ENCODE results near the gene CDC45.
A peak's percentile ranks its signal among the peaks of the same experiment; 100 is the strongest.

CDC45 gene

DNA sequence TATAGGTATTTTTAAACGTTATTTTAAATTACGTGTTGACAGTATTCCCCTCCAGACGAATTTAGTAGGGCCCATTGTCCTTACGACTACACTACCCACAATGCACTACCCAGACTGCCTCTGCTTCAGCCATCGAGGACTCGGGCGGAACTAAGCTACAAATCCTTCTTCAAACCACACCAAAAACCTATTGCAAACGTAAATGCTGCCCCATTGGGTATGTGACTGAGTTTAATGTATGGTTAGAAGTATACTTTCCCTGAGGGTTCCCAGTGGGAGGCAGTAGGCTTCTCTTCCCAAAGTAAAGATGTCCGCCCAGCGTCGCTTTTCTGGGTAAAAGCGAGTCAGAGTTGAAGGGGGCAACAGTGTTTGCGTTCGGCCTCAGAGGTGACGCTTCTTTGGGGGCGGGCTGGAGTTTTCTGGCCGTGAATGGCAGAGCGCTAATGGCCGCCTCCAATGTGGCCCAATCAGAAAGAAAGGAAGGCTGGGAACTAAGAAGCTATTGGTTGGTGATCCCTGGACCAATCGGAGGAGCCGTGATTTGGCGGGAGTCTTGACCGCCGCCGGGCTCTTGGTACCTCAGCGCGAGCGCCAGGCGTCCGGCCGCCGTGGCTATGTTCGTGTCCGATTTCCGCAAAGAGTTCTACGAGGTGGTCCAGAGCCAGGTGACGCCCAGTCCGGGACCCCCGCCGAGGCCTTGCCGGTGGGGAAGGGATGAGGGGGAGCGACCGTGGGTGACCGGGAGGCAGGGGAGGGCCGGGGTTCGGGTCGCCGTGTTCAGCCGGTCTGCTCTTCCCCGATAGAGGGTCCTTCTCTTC, at the start of gene CDC45 (continued):
- peak; percentile 59; the same call in 1 of the 2 replicates for TF ChIP-seq ZNF692 (tag by site-specific recombination; IDR thresholded peaks at IDR 0.05)
- TF ChIP-seq HOXC10 (CRISPR knock-in tag; IDR thresholded peaks at IDR 0.05) = no peak
- 0 out of 2 replicates have a peak, but pooled peaks have one; percentile 13 for TF ChIP-seq ZNF664 (tag by site-specific recombination; IDR thresholded peaks at IDR 0.05)
- no peak; the same call in 1 of the 2 replicates for TF ChIP-seq ZSCAN30 (tag by site-specific recombination; IDR thresholded peaks at IDR 0.05)
- no peak for TF ChIP-seq IKZF3 (tag by site-specific recombination; IDR thresholded peaks at IDR 0.05)
- no peak for TF ChIP-seq ZNF146 (tag by site-specific recombination; IDR thresholded peaks at IDR 0.05)
- no peak for TF ChIP-seq ZNF521 (tag by site-specific recombination; IDR thresholded peaks at IDR 0.05)
- no peak; the same call in 1 of the 2 replicates for TF ChIP-seq ATF2 (tag by site-specific recombination; IDR thresholded peaks at IDR 0.05; ENCODE audit: low read depth)
- TF ChIP-seq ZNF366 (tag by site-specific recombination; conservative IDR thresholded peaks at IDR 0.05) = no peak
- TF ChIP-seq, protein P1, sequence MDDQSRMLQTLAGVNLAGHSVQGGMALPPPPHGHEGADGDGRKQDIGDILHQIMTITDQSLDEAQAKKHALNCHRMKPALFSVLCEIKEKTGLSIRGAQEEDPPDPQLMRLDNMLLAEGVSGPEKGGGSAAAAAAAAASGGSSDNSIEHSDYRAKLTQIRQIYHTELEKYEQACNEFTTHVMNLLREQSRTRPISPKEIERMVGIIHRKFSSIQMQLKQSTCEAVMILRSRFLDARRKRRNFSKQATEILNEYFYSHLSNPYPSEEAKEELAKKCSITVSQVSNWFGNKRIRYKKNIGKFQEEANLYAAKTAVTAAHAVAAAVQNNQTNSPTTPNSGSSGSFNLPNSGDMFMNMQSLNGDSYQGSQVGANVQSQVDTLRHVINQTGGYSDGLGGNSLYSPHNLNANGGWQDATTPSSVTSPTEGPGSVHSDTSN (CRISPR knock-in tag; IDR thresholded peaks at IDR 0.05) = no peak
- TF ChIP-seq ZNF138 (tag by site-specific recombination; IDR thresholded peaks at IDR 0.05; ENCODE audit: borderline replicate concordance) = no peak
- TF ChIP-seq KLF16 (tag by site-specific recombination; IDR thresholded peaks at IDR 0.05) = peak; percentile 21
- TF ChIP-seq, protein P2, sequence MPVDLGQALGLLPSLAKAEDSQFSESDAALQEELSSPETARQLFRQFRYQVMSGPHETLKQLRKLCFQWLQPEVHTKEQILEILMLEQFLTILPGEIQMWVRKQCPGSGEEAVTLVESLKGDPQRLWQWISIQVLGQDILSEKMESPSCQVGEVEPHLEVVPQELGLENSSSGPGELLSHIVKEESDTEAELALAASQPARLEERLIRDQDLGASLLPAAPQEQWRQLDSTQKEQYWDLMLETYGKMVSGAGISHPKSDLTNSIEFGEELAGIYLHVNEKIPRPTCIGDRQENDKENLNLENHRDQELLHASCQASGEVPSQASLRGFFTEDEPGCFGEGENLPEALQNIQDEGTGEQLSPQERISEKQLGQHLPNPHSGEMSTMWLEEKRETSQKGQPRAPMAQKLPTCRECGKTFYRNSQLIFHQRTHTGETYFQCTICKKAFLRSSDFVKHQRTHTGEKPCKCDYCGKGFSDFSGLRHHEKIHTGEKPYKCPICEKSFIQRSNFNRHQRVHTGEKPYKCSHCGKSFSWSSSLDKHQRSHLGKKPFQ (tag by site-specific recombination; IDR thresholded peaks at IDR 0.05) = no peak
- no peak for TF ChIP-seq ZNF202 (tag by site-specific recombination; IDR thresholded peaks at IDR 0.05; ENCODE audit: borderline replicate concordance)
- TF ChIP-seq ZNF223 (tag by site-specific recombination; IDR thresholded peaks at IDR 0.05) = no peak
- TF ChIP-seq ZNF404 (tag by site-specific recombination; IDR thresholded peaks at IDR 0.05) = no peak
- no peak for TF ChIP-seq BCL11A (tag by site-specific recombination; IDR thresholded peaks at IDR 0.05; ENCODE audit: low read depth)
- peak; percentile 57 for TF ChIP-seq ZNF394 (tag by site-specific recombination; IDR thresholded peaks at IDR 0.05; ENCODE audit: borderline replicate concordance)
- TF ChIP-seq ZBTB26 (tag by site-specific recombination; optimal IDR thresholded peaks at IDR 0.05) = peak; percentile 30
- no peak for TF ChIP-seq ZNF26 (tag by site-specific recombination; IDR thresholded peaks at IDR 0.05)
- no peak for TF ChIP-seq ZNF658 (tag by site-specific recombination; IDR thresholded peaks at IDR 0.05)
- no peak for TF ChIP-seq ZNF184 (tag by site-specific recombination; IDR thresholded peaks at IDR 0.05)
- TF ChIP-seq ZNF341 (tag by site-specific recombination; IDR thresholded peaks at IDR 0.05; ENCODE audit: low read depth) = peak; percentile 56; the same call in 1 of the 2 replicates
- no peak for TF ChIP-seq ZNF174 (tag by site-specific recombination; IDR thresholded peaks at IDR 0.05)
- no peak for TF ChIP-seq ZNF214 (tag by site-specific recombination; IDR thresholded peaks at IDR 0.05; ENCODE audit: borderline replicate concordance)
- TF ChIP-seq YY1 (tag by site-specific recombination; IDR thresholded peaks at IDR 0.05) = peak; percentile 99
- TF ChIP-seq ZNF585B (tag by site-specific recombination; IDR thresholded peaks at IDR 0.05) = no peak
- no peak for TF ChIP-seq ZNF514 (tag by site-specific recombination; IDR thresholded peaks at IDR 0.05)
- TF ChIP-seq ZNF530 (tag by site-specific recombination; IDR thresholded peaks at IDR 0.05; ENCODE audit: low read depth) = no peak

Measured in HEK293 (cell line).